Neutrophil (primary cell): ENCODE measurements around the gene DCTN2.

Source experiments
- H3K27ac ChIP-seq: fragments of 200-600 bp; sonication (generic); 2 replicates; pipeline ENCODE4 v1.5.1; 2016; ENCODE audit warnings: mild to moderate bottlenecking, moderate library complexity
- H3K27me3 ChIP-seq: fragments of 200-600 bp; sonication (generic); 2 replicates; pipeline ENCODE4 v1.6.0; 2016; ENCODE audit warnings: mild to moderate bottlenecking
- H3K36me3 ChIP-seq: fragments of 200-600 bp; sonication (generic); 2 replicates; pipeline ENCODE4 v1.5.1; 2017
- H3K4me1 ChIP-seq, 2 experiments: fragments of 200-600 bp in 1 of 2; sonication (generic) in 1 of 2; 1 replicate in 1 of 2; 2 replicates in 1 of 2; pipeline versions ENCODE4 v1.5.1 to v1.6.1; 2013 to 2016; ENCODE audit warnings: low read depth in 1 of 2, low read length in 1 of 2, mild to moderate bottlenecking in 1 of 2, moderate library complexity in 1 of 2; ENCODE audit not compliant: control insufficient read depth in 1 of 2, insufficient read depth in 1 of 2
- H3K4me3 ChIP-seq, 2 experiments: fragments of 200-600 bp in 1 of 2; sonication (generic) in 1 of 2; 1 replicate in 1 of 2; 2 replicates in 1 of 2; pipeline ENCODE4 v1.5.1; 2013 to 2016; ENCODE audit warnings: low read depth in 1 of 2, low read length in 1 of 2, mild to moderate bottlenecking in 1 of 2, moderate library complexity in 1 of 2
- H3K9me3 ChIP-seq: fragments of 200-600 bp; sonication (generic); 2 replicates; pipeline ENCODE4 v1.5.1; 2016
- TF ChIP-seq, protein P1 (sequence below): fragments of 200-600 bp; sonication (generic); IDR thresholded peaks from 2 replicates; pipeline ENCODE4 v1.5.1; 2016; ENCODE audit warnings: antibody characterized with exemption

DCTN2 gene

DNA sequence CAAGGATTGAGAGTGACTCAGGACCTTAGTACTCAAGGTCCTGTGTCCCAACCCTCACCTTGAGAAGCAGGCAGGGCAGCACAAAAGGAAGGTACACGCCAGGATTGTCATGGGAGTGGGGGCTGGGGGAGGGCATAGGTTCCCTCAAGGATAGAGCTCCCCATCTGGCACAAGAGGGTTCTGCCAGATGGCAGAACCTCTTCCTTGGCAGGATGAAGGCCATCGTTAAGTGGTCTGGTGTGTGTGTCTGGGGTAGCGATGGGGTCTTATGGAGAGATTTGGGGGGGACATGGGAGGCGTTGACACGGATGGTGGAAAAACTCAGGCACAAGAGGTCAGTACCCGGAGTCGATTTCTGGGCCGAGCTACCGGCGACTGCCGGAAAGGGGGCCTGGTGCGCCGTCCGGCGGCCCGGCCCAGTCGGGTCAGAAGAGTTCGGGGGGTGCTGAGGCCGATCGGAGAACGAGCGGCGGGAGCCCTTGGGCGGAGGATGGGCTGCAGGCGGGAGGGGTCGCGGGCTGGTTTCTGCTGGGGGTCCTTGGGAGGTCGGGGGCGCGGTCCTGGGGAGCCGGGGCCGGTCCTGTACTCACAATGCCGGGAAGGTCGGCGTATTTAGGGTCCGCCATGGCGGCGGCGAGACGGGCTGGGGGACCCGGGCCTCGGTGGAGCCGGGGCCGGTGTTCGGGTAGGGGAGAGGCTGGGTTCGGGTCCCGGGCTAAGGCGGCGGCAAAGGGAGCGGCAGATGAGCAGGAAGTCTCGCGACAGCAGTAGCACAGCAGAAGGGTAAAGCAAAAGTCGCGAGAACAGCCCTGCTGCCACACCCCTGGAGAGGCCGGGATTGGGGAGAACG, at the start of gene DCTN2:
Gene DCTN2, minus strand, starts transcription at position 755 of the 850 bp plus-strand sequence. Its CDS starts 129 bp downstream, at position 626.
- no peaks in the 10 kb centered on the region for H3K9me3 ChIP-seq
- peaks cover 36 to 42% of the 10 kb centered on the region in 2 experiments for H3K4me1 ChIP-seq
- TF ChIP-seq, protein P1, sequence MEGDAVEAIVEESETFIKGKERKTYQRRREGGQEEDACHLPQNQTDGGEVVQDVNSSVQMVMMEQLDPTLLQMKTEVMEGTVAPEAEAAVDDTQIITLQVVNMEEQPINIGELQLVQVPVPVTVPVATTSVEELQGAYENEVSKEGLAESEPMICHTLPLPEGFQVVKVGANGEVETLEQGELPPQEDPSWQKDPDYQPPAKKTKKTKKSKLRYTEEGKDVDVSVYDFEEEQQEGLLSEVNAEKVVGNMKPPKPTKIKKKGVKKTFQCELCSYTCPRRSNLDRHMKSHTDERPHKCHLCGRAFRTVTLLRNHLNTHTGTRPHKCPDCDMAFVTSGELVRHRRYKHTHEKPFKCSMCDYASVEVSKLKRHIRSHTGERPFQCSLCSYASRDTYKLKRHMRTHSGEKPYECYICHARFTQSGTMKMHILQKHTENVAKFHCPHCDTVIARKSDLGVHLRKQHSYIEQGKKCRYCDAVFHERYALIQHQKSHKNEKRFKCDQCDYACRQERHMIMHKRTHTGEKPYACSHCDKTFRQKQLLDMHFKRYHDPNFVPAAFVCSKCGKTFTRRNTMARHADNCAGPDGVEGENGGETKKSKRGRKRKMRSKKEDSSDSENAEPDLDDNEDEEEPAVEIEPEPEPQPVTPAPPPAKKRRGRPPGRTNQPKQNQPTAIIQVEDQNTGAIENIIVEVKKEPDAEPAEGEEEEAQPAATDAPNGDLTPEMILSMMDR = peak; percentile 17
- H3K27me3 ChIP-seq = peaks cover 39% of the 10 kb centered on the region
- H3K36me3 ChIP-seq = peaks cover 13% of the 10 kb centered on the region
- peak within 1 kb of the TSS; percentile 83 for H3K27ac ChIP-seq
- peak within 1 kb of the TSS; percentile 72 to 92 for H3K4me3 ChIP-seq

DNA sequence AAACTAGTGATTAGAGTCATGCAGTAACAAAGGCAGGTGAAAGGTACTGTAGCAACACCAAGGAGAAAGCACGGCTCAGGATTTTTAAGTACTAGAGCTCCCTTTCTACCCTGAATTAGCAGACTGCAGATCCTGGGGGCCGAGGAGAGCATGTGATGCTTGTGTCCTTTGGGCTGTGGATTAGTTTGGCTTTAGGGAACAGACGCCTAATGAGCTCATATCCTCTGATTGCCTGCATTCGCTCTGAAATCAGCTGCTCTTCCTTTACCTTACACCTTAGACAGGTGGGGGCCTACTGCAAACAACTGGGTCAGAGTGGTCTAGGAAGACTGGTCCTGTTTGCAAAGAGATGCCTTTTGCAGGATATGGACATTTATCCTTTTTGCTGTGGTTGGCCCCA, 46.2 kb upstream of the DCTN2 start:
- Histone ChIP-seq H3K9me3 (no peaks in the 10 kb centered on the region), H3K36me3 (peaks cover 43% of the 10 kb centered on the region), H3K4me1 (peaks cover 14 to 16% of the 10 kb centered on the region in 2 experiments), H3K27ac (no peak overlapping the region), H3K4me3 (no peak overlapping the region), H3K27me3 (peaks cover 13% of the 10 kb centered on the region)
- TF ChIP-seq, protein P1 = no peak

DNA sequence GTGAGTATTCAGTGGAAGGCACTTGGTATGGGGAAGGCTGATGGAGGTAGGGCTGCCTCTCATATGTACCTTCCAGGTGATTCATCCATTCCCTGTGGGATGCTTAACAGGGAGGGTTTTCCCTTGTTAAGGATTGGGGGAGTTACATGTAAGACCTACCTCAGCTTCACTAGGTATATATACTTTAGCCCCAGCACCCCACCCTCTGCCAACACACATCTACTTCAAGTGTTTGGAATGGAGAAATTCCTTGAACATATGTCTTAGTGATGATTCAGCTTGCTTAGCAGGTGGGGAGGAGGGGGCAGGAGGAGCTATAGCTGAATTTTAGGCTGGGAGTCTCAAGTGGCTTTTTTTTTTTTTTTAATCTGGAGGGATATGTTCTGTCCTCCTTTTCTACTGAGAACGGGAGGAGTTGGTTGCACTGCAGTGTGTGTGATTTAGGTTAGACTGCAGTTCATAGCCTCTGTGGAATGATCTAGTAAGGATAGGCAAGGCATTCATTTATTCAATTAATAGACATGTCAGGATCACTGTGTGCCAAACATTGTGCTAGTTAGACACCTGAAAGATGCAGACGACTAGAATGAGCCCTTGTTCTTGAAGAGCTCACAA, 45.7 kb upstream of the DCTN2 start:
- H3K27ac ChIP-seq = no peak overlapping the region
- no peaks in the 10 kb centered on the region for H3K9me3 ChIP-seq
- peaks cover 14 to 16% of the 10 kb centered on the region in 2 experiments for H3K4me1 ChIP-seq
- TF ChIP-seq, protein P1 = no peak
- H3K4me3 ChIP-seq = no peak overlapping the region
- peaks cover 38% of the 10 kb centered on the region for H3K36me3 ChIP-seq
- peaks cover 18% of the 10 kb centered on the region for H3K27me3 ChIP-seq

DNA sequence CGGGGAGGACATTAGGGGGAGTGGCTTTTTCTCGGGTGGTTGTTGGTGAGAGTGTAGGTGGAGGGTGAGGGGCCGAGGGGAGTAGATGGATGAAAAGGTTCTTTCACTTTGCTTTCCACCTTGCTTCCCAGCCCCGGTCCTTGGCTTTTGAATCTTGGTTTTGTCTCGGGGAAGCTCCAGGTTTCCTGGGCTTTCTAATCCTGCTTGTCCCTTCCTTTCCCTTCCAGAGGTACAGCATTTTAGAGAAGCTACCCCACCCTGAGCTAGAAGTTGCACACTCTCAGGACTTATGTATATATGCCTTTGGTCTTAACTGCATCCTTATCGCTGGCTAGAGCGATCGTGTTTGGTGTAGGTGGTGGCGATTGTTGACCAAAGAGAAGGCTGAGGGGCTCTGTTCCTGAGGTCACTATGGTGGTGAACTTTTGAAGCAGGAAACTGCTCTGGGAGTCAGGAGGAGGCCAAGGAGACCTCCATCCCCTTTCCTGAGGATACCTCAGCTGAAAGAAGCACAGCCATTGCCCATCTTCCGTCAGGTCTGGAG, 44.9 kb upstream of the DCTN2 start:
- TF ChIP-seq, protein P1 = no peak
- no peaks in the 10 kb centered on the region for H3K9me3 ChIP-seq
- H3K4me3 ChIP-seq = peak overlapping the region; percentile 76 to 91
- H3K27ac ChIP-seq = peak overlapping the region; percentile 76
- peaks cover 14 to 16% of the 10 kb centered on the region in 2 experiments for H3K4me1 ChIP-seq
- H3K27me3 ChIP-seq = peaks cover 26% of the 10 kb centered on the region
- peaks cover 30% of the 10 kb centered on the region for H3K36me3 ChIP-seq

DNA sequence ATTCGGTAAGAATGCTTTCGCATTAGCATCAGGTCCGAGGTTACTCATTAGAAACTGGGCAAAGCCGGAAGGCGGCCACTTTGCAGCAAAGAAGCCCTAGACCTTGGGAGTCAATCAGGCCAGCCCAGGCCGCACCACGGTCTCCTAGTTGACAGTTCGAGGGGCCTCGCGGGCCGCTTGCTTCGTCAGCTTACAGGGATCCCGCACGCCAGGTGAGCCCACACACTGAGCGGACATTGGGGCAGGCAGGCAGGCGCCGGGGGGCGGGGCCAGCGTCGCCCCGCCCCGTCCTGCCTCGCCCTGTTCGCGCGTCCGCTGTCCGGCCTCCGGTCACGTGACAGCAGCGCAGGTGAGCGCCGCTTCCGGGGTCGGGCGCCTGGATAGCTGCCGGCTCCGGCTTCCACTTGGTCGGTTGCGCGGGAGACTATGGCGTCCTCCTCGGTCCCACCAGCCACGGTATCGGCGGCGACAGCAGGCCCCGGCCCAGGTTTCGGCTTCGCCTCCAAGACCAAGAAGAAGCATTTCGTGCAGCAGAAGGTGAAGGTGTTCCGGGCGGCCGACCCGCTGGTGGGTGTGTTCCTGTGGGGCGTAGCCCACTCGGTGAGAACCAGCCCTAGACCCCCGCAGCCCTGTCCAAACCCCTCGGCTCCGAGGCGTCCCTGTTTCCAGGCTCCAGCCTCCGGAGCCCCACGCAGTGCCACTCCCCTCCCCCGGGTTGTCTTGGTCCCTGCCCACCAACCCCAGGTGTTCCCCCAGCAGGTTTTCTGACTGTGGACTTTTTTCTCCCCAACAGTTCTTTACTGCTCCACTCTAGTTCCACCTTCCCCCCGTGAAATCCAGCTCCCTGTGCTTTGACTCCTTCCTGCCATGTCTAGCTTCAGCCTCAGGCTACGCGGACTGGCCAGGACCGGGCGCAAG, 44.1 kb upstream of the DCTN2 start, which contains the start of gene PIP4K2C:
Gene PIP4K2C, plus strand, starts transcription at position 329 of the 918 bp plus-strand sequence. Its CDS starts 98 bp downstream, at position 427.
- H3K4me3 ChIP-seq = peak within 1 kb of the TSS; percentile 76 to 91
- H3K27me3 ChIP-seq = peaks cover 33% of the 10 kb centered on the region
- H3K9me3 ChIP-seq = no peaks in the 10 kb centered on the region
- peaks cover 14 to 16% of the 10 kb centered on the region in 2 experiments for H3K4me1 ChIP-seq
- TF ChIP-seq, protein P1 = no peak
- H3K27ac ChIP-seq = peak within 1 kb of the TSS; percentile 76
- peaks cover 22% of the 10 kb centered on the region for H3K36me3 ChIP-seq
